ENCODE results near the gene DRC1.

The DRC1 gene

GRCh38 chr2:26477911-26478253 is 76.2 kb downstream of the DRC1 start, which contains the start of gene OTOF:
TSS of gene OTOF (minus strand) at chr2:26478124.
- DNase-seq (ENCODE audit: low spot score): no peak

GRCh38 chr2:26478366-26478765 is 76.6 kb downstream of the DRC1 start:
- DNase-seq (ENCODE audit: low spot score): no peak

GRCh38 chr2:26479131-26479788 is 77.5 kb downstream of the DRC1 start:
- no peak for DNase-seq (ENCODE audit: low spot score)

GRCh38 chr2:26479789-26480565 is 78.3 kb downstream of the DRC1 start:
- no peak for DNase-seq (ENCODE audit: low spot score)

DNA sequence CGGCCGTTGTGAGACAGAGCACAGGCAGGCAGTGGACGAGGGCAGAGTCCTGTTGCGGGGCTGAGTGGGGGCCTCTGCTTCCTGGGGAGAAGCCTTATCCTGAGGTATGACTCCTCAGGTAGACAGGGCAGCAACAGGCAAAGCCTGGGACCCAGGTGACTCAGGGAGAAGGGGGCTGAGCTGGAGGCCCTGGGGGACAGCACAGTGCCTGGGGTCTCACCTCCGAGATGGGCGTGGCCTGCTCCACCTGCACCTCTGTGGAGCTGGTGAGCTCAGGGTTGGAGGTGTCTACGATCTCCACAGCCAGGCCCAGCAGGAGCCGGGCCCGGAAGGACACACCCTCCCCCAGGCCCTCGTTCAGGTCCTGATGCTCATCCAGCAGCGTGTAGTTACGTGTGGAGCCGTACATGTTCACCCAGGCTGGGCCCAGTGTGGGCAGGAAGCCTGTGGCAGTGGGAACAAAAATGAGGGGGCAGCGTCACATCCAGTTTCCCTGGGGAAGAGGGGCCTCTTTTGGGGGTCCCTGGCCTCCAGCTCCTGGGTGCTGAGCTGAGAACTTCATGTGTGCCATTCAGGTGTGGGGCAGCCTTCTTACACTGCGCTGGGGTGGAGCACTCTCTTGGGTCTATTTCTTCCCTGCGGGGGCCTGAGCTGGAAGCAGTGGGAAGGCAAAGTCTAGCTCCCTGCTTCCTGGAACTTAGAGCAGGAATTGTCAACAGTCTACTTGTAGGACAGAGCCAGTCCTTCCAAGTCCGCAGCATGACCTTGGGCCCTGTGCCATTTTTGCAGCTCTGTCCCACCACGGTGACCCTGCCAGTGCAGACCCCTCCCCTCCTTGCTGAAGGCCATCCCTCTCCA is 79.1 kb downstream of the DRC1 start:
- DNase-seq (ENCODE audit: low spot score): no peak

- DNase-seq (ENCODE audit: low spot score): no peak
Observed at GRCh38 chr2:26481706-26482105, 80.0 kb downstream of the DRC1 start.

DNA sequence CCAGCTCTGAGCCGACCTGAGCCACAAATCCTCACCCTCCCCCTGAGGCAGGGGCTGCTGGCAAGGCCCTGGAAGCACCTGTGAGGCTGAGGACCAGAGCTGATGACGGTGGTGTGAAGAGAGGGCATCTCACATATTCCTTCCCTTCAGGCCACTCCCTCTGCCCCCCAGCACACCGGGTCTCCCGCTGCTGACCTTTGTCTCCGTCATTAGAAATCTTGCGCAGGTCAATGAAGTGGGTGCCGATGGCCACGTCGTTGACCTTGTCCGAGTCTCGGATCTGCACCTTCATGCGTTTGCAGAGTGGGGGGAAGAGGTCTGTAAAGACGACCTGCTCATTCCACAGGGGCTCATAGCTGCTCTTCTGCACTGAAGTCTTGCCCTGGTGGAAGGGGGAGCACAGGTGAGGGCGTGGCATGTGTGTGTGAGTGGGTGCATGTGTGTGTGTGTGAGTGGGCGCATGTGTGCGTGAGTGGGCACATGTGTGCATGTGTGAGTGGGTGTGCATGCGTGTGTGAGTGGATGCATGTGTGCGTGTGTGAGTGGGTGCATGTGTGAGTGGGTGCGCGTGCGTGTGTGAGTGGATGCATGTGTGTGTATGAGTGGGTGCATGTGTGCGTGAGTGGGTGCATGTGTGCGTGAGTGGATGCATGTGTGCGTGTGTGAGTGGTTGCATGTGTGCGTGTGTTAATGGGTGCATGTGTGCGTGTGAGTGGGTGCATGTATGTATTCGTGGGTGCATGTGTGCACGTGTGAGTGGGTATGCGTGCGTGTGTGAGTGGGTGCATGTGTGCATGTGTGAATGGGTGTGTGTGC is 80.7 kb downstream of the DRC1 start:
- no peak for DNase-seq (ENCODE audit: low spot score)

DNA sequence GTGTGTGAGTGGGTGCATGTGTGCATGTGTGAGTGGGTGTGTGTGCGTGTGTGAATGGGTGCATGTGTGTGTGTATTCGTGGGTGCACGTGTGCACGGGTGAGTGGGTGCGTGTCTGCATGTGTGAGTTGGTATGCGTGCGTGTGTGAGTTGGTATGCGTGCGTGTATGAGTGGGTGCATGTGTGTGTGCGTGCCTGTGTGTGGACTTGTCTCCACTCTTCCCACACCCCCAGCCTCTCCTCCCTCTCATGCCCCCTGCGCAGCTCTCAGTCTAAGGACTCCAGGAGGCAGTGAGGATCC is 81.3 kb downstream of the DRC1 start:
- no peak for DNase-seq (ENCODE audit: low spot score)

GRCh38 chr2:26483516-26483915 is 81.8 kb downstream of the DRC1 start:
- no peak for DNase-seq (ENCODE audit: low spot score)

DNA sequence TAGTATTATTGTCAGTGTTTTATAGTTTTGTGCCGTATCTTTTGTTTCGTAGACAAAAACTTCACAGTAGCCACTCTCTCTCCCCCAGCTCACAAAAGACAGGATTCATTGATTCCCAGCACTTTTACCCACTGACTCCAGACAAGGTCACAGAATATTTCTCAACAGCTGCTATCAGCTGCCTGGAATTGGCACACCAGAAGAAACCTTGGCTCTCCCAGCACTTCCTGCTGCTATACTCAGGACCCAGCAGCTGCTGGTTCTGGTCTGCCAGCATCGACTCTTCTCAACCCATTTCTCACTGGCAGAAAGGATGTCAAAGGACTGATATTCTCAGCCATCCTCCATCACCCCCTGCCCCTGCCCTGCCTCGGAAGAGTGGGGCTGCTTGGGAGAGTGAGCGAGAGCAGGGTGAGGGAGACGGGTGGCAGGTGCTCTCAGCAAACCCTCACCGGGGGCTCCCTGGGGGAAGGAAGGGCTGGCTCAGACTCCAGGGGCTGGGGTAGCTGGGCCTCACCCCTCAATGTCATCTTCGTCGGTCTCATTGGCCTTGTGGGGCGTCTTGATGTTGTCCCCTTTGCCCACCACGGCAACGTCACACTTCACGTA is 82.3 kb downstream of the DRC1 start:
- DNase-seq (ENCODE audit: low spot score): no peak

DNA sequence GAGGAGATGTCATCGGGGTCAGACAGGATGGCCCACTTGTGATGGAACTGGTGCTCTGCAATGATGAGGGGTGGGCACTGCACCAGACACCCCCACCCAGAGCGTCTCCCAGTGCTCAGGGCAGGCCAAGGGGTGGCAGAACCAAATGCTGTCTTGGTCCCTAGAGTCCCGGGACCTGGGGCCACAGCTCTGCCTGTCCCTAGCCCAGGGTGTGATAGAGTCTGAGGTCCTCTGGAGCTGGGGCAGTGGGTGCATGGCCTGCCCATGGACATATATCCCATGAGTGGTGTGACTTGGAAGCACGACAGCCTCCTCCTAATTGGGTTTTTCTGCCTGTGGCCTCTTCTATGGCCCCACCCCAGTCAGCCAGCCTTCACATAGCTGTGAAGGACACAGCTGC is 82.9 kb downstream of the DRC1 start:
- DNase-seq (ENCODE audit: low spot score): no peak

- DNase-seq (ENCODE audit: low spot score): no peak
Observed at GRCh38 chr2:26485099-26485498, 83.4 kb downstream of the DRC1 start.

- DNase-seq (ENCODE audit: low spot score): no peak
Observed at GRCh38 chr2:26485725-26486418, 84.2 kb downstream of the DRC1 start.

DNA sequence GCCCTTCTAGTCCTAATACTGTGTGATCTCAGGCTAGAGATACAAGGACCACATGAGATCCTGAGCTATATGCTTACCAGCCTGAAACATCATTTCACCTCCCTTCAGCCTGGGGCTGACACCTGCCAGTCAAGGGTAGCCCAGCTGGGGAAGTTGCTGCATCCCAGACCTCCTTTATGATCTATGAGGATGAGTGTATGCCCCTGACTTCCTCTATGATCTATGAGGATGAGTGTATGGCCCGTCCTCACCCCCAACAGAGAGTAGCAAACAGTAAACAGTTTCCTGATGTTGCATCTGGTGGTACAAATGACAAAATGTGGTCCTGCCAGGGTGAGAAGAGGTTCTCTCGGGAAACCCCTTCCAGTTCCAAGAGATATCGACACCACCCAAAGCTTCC is 85.1 kb downstream of the DRC1 start:
- no peak for DNase-seq (ENCODE audit: low spot score)

DNA sequence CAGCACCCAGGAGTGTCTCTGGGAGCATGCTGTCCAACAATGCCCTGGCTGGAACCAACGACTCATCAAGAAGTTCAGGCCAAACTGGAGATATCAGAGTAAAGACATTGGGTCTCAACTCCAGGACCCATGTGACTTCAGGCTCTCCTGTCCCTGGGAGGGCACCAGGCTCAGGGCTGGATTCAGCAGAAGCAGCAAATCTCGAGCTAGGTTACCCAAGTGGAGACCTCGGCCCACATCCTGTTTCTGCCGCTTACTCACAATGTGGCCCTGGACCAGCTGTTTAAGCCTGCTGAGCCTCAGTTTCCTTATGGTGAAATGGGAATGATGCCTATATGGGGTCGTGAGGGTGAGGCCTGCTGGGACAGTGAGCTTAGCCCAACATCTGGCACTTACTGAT is 85.5 kb downstream of the DRC1 start:
- DNase-seq (ENCODE audit: low spot score): no peak

DNA sequence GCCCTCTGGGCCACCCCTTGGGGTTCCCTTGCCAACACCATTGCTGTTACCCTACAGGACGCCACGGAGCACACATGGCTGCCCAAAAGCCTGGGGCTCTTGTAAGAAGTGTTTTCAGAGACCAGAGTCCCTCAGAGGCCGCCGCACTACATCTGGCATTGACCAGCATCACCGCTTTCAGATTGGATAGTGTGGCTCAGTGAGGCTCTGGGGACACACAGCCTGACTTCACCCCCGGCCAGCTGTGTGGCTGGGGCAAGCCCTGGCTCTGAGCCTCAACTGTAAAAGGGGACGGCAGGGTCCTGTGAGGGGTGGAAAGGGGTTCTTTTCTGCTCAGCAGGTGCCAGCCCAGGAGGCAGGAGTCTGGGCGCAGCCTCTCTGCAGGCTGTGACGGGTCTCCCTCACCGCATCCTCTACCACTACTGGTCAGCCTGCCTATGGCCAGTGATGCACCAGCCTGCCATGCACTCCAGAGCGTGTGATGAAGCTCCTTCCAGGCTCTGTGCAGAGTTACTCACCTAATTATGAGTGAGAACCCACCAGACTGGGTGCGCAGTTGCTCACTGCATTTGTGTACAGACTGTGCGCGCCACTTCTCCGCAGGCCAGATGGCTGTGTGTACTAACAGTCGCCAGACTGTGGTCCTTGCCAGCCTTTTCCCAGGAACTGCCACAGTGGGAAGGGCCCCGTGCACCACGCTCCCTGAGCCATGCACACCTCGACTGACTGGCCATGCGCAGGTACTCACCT is 86.9 kb downstream of the DRC1 start:
- no peak for DNase-seq (ENCODE audit: low spot score)

GRCh38 chr2:26489213-26489850 is 87.6 kb downstream of the DRC1 start:
- DNase-seq (ENCODE audit: low spot score): no peak

DNA sequence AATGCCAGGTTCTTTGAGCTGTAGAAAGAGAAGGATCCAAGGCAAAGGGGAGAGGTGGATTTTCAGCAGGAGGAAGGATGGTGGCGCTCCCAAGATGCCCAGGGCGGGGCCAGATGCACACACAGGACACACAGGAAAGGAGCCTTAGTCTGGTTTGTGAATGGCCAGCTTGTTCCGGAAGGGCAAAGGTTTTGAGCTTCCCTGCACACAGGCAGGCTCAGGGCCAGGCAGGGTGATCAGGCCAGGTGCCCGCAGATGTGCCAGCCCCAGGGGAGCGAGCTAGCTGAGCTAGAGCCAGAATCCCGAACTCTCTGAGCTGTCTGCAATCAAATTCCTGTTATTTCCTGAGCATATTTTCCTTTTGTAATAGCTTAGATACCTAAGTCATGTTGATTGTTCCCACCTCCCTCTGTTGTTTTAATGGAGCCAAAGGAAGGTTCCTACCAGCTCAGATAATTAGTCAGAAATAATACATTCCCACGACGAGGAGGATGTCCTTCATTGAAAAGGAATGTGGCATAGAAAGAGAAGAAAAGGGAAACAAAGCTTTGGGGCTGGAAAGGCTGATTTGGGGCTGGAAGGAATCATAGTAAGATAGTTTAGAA is 89.9 kb downstream of the DRC1 start:
- no peak for DNase-seq (ENCODE audit: low spot score)

- no peak for DNase-seq (ENCODE audit: low spot score)
Observed at GRCh38 chr2:26492749-26493515, 91.2 kb downstream of the DRC1 start.

All from HuH-7.5 (cell line).